NCI-H510A treated with DMSO at 0.1 percent for 48 hours (cell line): Measurements from ENCODE around the gene TSPAN12.
"Not testable (repeated sequence)": the region's sequence is repeated elsewhere in the genome, so short reads cannot be mapped to it uniquely, and the experiment has no call there.

Source experiments
- DNase-seq: peaks from one replicate; lab custom pipeline; 2025; lab: John Stamatoyannopoulos, UW

TSPAN12 gene

DNA sequence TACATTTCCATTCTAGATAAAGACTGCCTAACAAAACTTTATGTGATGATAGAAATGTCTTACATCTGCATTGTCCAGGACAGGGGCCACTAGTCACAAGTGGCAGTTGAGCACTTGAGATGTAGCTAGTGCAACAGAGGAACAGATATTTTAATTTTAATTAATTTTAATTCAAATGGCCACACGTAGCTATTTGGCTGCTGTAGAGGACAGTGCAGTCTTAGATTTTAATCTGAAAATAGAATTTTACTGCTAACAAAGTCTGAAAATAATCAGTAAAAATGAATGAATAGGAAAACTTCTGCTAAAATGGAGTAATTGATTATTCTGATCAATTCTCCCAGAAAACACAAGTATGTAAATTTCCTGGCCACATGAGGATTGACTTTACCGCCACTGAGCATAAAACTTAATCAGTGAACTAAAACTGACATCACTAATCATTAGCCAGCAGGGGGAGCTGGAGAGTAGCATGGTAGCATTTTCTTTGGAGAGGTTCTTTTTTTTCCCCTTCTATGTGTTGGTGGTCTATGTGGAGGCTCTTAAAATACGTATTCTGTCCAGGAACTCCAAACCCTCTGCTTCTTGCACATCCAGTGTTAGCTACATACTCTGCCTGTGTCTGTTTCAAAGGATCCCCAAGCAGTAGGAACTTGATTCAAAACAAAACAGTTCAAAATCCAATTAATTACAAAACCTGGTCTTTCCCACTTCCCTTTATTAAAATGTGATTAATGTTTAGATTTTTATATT is 52.1 kb downstream of the TSPAN12 start:
- peak; percentile 69 for DNase-seq

DNA sequence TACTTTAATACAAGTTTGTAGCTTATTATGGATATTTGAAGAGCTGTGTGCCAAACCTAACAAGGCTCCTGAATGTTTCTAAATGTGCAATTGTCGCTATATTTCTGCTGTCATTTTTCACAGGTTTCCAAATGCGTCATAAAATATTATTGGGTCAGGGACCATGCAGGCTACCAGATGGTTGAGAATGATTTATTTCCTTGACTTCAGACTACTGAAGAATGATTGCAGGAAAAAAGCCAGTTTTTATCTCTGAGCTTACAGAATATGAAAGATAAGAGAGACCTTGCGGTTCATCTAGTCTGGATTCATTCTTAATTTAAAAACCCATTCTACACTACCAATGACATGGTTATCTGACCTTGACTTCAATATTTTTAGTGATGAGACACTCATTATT is 55.2 kb downstream of the TSPAN12 start:
- no peak for DNase-seq

DNA sequence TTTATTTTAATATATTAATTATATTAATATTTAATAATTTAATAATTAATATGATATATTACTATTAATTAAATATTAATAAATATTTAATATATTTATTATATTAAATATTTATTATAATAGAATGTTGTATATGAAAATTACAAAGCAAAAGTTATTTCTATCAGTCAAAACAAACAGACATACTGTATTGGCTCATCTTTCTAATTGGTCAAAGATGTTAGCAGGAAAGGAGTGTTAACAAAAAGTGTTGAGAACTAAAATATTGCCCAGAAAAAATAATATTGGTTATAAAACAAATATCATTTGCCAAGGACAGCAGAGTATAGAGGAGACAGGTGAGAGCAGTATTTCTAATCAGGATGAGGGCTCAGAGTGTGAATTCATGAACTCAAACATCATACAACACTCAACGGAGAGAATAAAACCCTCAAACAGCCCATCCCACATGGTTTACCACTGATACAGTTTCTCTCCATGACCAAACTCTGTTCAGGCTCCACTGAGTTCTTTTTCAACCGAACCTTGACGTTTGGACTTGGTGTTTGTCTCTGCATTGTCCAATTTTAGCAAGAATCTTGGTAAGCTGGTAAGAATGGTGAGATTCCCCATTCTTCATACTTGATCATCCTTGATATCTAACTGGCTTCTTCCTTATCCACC is 58.0 kb downstream of the TSPAN12 start:
- DNase-seq, result no peak

DNA sequence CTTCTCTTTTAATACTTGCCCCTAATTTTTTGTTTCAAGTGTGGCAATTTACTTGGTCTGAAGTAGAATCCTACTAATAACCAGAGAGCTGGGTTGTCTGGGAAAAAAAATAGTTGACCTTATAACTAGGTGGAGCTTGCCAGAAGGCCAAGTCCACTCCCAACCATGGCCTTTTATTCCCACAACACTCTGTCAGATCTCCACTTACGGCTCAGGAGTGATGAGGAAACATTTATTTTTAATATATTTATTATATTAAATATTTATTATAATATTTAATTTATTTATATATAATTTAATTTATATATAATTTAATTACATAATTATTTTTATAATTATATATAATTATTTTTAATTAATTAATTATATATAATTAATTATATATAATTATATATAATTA is 58.8 kb downstream of the TSPAN12 start:
- DNase-seq, result no peak

DNA sequence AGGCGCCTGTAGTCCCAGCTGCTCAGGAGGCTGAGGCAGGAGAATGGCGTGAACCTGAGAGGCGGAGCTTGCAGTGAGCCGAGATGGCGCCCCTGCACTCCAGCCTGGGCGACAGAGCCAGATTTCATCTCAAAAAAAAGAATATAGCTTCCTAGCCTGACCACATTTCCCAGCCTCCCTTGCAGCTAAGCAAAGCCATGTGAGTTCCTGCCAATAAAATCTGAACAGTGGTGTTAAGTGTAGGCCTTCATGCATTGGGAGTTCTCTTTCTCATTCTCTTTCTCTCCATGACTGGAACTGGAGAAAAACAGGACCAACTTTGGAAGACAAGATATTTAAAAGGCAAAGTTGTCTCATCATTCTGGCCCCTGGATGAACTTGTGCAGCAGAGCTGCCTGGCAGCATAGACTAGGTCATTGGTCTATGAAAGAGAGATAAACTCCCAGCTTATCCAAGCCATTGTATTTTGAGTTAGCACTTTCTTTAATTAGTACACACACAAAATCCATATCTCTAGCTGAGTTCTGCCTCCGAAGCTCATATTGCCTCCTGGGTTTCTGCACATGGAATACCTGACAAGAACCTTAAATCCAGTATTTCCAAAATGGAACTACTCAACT is 60.8 kb downstream of the TSPAN12 start:
- no peak for DNase-seq

DNA sequence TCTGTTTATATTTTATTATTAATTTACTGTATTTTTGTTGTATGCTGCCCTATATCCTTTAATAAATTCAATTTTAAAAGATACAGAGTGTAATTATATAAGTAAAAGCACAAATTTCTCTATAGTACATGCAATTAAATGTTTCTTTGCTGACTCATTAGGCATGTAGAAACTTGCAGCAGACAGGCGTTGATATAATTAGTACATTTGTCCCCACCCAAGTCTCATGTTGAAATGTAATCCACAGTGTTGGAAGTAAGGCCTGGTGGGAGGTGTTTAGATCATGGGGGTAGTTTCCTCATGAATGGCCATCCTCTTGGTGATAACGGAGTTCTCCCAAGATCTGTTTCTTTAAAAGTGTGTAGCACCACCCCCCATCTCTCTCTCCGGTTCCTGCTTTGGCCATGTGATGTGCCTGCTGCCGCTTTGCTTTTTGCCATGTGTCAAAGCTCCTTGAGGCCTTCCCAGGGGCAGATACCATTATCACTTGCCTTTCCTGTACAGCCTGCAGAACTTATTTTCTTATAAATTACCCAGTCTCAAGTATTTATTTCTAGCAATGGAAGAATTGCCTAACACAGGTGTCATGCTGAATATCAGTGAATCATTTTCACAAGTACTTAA is 63.7 kb downstream of the TSPAN12 start:
- no peak for DNase-seq

DNA sequence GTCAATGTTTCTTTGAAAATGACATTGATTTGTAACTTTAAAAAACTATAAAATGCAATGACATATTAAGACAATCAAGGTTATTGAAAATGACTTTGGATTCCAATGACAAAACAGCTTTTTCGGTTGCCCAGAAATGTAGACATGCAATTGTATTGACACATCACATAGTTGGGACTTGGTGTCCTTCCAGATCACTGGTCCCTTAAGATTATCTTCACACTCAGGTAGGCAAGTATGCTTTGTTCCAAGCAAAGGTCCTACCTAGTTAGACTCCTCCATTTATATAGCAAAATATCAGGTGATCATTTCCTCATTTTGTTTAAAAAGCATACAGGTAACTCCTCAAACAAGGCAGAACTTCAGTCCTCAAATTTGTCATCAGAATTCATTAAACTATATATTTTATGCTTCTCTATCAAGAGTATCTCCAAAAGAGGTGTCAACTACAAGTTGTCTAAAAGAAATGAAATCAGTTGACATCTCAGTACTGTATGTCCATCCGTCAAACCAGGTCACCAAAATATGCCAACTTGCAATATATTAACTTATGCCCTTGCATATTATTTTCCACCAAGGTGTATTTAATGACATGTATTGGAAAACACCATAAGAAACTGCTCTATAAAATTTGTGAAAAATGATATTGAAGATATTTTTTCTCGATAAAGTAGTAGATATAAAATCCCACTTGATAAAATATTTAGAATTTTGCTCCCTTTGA is 64.6 kb downstream of the TSPAN12 start:
- DNase-seq, result no peak

DNA sequence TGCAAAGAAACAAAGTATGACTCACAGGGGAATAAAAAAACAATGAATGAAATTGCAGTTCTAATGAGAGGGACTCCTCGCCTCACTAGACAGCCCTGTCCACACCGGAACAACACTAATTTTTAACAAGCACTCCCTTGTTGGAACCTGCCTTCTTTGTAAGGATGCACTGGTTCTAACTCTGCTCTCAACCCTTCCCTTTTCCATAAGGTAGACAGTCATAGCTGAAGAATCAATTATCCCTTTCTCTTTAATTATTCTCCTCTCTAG is 65.1 kb downstream of the TSPAN12 start:
- DNase-seq, result no peak

DNA sequence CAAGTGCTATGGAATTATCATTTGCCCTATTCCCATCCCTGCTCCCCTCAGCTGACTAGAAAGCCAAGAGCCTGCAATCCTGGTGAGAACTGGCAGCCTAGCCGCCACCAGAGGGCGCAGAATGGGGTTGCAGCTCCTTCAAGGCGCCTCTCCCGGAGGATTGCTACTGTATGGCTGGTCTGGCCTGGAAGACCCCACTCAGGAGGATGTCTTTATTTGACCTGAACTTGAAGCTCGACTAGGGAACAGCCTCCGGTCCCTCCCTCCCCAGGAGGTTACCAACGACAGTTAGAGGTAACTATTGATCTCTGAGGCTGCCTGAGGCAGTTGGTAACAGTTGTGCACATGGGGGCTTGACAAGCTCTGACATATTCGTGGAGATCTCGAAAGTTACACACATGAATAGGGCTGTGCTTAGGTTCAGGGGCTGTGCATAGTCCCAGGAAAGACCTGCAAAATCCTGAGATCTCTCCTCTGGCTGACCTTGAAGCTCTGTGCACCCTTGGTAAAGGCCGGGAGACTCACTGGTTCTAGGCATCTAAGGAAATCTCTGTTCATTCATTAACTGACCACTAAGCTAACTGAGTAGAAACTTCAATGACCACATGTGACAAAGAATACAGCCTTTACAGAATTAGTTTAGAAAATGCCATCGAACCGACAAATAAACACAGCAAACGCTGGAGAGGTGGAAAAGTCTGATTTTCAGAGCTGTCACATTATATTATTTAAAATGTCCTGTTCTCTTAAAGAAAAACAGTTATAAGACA is 65.7 kb downstream of the TSPAN12 start:
- peak; percentile 60 for DNase-seq

DNA sequence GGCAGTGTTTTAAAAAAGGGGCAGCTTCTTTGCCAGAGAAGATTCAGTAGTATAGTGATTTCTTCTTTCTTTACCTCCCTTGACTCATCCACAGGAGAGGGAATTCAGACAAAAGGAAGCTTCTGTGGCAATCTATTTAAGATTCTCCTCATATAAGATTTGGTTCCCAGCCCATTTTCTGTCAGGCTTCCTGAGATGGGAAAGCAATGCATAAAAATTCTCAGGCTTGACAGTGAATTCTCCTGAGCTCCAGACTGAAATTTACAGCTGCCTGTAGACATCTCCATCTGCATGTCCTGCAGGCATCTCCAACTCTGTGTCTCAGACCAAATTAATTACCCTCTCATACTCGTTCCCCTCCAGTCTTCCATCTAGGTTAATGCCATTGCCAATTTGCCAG is 72.8 kb downstream of the TSPAN12 start:
- no peak for DNase-seq

DNA sequence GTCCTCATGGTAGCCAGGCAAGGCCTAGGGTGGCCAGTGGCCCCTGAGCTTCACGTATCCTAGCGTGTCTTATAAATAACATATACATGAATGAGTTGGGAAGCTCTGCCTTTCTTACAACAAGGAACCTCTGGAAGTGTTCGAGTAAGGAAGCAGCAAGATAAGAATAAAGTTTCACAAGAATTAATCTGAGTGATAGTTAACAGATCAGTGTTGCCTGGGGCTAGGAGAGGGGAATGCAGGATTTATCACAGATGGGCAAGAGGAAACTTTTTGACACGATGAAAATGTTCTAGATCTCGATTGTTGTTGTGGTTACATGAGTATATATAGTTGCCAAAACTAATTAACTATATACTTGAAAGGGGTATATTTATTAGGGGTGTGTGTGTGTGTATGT is 74.2 kb downstream of the TSPAN12 start:
- no peak for DNase-seq

DNA sequence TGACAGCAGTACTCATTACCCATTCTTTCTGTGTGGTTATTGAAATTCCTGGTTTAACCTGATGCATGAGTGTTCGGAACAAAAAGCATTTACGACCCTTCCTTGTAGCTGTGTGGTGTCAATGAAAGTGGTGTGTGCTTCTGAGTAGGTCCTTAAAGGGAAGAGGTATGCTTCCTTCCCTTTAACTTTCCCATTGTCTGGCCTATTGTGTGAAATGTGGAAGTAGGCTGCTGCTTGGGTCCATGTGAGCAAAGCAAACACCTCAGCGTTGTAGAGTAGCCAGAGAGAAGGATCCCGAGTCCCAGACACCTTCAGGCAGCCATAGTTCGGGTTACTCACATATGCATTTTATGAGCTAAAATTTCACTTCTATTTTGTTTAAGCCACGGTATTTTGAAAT is 74.7 kb downstream of the TSPAN12 start:
- no peak for DNase-seq

DNA sequence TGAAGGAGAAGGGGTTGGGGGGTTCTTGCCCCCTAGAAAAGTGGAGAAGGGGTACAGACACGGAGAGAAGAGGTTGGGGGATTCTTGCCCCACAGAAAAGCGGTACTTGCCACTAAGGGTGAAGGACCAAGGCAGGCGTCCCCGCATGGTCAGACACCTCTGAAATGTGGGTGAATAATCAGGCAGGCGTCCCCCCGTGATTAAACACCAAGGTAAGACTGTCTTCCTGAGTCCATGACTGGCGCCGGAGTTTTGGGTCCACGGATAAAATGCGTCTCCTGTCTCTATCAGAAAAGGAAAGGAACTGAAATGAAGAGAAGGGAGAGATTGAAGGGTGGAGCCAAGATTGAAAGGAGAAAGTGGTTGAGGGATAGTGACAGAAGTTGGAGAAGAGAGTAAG is 76.0 kb downstream of the TSPAN12 start:
- DNase-seq, result not testable (repeated sequence)

DNA sequence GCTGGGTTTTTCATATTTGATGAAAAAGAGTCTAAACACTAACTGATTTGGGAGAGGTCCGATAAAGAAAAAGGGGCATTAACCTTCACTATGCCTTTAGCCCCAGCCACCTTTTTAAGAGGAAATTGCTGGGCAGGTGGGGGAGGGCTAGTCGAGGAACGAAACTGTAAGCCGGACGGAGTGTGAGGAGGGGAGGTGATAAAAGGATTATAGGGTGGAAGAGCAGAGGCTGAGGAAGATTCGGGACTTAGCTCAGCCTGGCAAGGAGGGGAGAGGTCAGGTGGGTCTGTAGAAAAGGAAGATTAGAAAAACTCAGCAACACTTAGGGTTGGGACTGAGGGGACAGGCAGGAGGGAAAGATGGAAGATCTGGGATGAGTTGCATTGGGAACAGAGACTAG is 77.0 kb downstream of the TSPAN12 start:
- DNase-seq, result no peak

DNA sequence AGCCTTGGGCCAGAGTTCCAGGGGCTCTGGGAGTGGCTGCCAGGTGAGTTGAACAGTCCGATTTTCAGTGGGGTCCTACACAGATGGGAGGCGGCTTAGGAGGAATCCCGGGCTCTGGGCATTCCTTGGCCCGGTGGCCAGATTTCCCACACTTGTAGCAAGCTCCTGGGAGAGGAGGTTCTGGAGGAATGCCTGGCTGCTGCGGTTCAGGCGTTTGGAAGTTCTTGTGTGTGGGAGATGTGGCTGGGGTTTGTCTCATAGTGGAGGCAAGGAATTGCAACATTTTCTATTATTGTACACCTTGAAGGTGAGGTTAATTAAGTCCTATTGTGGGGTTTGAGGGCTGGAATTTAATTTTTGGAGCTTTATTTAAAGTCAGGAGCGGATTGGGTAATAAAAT is 77.5 kb downstream of the TSPAN12 start:
- DNase-seq, result not testable (repeated sequence)

DNA sequence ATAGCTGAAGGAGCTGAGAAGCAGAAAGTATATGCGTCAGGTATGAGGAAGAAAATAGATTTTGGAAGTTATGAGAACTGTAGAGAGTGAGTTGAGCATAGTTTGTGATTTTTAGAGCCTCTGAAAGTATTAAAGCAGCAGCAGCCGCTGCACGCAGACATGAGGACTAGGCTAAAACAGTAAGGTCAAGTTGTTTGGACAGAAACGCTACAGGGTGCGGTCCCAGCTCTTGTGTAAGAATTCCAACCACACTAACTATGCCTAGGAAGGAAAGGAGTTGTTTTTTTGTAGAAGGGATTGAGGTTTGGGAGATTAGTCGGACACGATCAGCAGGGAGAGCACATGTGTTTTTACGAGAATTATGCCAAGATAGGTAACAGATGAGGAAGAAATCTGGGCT is 78.9 kb downstream of the TSPAN12 start:
- DNase-seq, result not testable (repeated sequence)

DNA sequence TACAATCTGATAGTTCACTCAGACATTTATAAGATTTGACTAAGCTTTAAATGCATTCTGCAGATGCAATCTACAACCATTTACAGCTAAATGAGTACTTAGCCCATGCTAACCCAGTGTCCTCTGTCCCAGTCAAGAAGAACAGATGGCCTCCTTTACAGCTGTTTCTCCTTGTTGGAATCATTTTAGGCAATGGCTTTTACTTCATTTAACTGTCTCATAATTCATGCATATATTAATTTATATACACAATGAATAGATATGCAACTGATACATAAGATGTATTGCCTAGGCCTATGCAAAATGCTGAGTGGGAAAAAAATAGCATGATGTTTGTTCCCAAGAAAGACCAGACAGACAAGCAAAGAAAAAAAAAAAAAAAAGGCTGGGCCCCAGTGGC is 82.2 kb downstream of the TSPAN12 start:
- no peak for DNase-seq

DNA sequence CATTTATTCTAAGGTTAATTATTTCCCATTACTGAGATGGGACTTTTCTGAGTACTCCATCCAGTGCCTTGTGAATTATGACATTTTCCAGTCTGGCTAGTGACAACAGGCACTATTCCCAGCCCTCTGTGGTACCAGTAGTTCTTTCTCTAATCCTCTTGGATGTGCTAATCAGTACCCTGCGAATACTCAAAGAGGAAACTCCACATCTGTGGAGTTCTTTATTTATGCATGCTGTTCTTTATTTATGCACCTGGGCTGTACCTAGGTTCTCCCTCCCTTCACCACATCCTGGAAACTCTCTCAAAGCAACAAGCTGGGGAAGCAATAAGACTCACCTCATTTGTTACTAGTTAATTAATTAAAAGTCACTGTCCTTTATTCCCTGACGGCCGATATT is 83.5 kb downstream of the TSPAN12 start:
- DNase-seq, result no peak

DNA sequence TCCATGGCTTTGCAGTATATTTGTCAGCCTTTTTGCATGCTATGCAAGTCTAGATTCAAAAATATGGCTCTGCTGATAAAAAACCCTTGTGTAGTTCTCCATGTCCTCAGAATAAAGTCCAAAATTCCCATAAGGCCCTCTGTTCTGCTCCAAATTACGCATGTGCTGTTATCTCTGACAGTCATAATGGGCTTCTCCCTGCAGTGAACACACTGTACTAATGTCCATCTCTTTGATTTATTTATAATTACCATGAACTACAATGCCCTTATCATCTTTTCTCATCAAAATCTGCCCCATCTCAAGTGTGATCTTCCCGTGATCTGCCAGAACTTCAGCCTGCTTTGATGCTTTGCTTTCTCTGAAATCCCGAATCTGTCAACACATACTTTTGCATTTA is 87.7 kb downstream of the TSPAN12 start:
- DNase-seq, result no peak

DNA sequence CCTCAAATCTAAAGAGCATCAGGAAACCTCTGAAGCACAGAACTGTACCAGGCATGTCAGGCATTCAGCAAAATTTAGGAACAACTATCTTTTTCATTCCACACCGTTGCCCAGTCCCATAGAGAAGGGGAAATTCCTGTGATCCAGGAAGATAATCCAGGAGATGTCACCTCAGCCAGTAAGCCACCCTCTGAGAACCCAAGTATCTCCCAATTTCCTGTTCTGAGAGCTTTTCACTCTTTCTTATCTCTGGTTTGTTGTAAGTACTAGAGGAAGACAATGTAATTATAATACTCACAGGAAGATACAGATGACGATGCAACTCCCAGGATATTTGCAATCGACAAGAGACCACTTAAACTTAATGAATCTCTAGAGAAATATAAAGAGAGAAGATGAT is 97.1 kb downstream of the TSPAN12 start:
- no peak for DNase-seq

DNA sequence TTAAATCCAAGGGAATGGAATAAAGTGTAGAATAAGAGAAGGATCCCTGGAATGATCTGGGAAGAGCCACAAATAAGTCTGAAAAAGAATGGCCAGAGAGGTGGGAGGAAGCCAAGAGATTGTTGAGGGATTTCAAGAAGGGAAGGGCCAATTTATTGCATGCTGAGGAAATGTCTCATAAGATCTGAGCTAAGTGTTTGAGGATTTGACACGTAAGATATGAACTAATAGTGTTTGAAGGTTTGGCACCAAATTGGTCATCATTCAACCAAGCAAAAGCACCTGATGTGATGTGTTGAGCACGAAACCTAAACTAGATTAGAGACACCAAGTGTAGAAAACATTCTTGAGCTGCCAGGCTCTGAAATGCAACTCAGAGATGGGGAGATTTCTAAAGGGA is 97.9 kb downstream of the TSPAN12 start:
- DNase-seq, result no peak

DNA sequence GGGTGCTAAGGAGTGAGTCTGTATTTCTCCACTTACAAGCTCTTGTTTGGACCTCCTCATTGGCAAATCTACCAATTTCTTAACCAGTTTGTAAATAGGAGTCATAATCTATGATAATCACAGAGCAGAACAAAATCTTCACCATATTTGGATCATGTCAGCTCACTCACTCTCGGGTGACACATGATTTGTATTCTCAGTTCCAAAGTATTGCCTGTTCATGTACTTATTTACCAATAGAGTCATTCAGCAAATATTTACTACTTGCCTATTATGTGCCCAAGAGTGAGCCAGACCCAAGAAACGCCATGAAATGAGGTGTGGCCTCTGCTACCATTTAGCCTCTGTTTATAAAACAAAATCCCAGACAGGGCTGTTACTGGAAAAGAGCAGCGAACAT is 114.8 kb downstream of the TSPAN12 start:
- DNase-seq, result no peak
